GM10266 (cell line): ENCODE results near the gene IDS.

Experiments used
- DNase-seq: peaks from one replicate; pipeline ENCODE4 v3.0.0; 2012; ENCODE audit errors: extremely low spot score
- TF ChIP-seq, protein P1 (sequence below): IDR thresholded peaks from 2 replicates; pipeline ENCODE4 v1.5.1; 2012; ENCODE audit warnings: mild to moderate bottlenecking, low read depth; ENCODE audit not compliant: control insufficient read depth, insufficient read depth; ENCODE audit errors: missing control alignments

Gene IDS

DNA sequence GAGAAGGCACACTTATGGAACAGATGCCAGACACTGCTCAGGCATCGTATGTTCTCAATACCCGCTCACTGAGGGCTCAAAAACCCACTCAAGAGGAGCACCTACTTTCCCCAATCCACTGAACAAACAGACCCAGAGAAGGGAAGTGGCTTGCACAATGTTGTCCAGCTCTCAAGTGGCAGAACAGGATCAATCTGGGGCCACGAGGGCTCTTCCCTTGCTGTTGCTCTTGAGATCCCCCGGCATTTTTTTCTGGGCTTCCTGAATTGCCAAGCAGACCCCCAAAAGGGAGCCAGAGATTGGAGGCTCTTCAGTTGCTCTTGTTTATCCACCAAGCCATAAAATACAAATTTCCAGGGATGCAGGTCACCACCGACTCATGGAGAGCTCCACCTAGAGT, 35.7 kb downstream of the IDS start:
- TF ChIP-seq, protein P1, sequence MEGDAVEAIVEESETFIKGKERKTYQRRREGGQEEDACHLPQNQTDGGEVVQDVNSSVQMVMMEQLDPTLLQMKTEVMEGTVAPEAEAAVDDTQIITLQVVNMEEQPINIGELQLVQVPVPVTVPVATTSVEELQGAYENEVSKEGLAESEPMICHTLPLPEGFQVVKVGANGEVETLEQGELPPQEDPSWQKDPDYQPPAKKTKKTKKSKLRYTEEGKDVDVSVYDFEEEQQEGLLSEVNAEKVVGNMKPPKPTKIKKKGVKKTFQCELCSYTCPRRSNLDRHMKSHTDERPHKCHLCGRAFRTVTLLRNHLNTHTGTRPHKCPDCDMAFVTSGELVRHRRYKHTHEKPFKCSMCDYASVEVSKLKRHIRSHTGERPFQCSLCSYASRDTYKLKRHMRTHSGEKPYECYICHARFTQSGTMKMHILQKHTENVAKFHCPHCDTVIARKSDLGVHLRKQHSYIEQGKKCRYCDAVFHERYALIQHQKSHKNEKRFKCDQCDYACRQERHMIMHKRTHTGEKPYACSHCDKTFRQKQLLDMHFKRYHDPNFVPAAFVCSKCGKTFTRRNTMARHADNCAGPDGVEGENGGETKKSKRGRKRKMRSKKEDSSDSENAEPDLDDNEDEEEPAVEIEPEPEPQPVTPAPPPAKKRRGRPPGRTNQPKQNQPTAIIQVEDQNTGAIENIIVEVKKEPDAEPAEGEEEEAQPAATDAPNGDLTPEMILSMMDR = no peak
- DNase-seq = no peak

DNA sequence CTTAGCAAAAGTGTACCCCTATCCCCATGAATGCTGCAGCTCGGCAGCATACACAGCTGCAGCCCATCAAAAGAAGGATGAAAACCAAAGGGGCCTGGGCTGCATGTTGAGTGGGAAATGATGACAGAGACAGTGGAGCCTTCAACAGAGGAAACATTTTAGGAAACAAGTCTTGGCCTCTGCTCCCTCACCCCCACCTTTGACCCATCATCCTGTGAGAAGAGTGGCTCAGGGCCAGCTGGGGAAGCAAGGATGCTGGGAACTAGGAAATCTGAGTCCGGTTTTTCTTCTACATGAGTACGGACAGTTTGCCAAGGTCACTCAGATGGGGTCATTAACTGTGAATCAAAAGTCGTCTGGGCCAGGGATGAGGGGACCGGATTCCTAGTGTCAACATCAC, 37.2 kb downstream of the IDS start:
- DNase-seq = no peak
- TF ChIP-seq, protein P1 = no peak

DNA sequence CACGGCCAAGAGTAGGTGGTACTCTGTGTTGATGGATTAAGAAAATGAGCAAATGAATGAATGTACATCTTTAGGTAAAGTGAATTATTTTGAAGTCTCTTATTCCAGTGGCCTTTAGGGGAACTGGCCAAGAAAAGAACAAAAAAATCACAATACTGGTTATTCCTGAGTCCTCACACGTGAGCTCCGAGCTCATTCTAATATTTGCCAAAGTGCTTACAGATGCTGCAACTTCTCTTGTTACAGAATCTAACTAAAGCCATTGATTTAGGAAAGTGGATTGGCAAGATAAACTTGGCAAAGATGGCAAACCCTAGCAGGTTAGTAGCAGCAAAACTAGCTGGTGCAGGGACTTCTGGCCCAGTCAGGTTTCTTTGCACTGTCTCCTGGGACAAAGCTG, 37.6 kb downstream of the IDS start:
- TF ChIP-seq, protein P1 = no peak
- DNase-seq = no peak

DNA sequence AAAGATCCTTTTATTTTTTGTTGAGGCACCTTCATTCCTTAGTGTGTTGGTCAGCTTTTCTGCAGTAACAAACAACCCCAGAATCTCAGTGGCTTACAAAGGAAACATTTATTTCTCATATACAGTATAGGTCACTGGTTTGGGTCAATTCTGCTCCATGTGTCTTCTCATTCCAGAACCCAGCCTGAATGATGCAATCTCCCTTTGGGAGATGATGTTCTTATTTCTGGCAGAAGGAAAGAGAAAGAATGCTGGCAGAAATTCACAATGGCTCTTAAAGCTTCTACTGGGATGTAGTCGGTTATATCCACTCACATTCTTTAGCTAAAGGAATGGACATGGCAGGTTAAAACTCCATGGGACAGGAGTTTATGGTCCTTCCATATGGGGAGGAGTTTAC, 42.3 kb downstream of the IDS start:
- TF ChIP-seq, protein P1 = no peak
- DNase-seq = no peak

DNA sequence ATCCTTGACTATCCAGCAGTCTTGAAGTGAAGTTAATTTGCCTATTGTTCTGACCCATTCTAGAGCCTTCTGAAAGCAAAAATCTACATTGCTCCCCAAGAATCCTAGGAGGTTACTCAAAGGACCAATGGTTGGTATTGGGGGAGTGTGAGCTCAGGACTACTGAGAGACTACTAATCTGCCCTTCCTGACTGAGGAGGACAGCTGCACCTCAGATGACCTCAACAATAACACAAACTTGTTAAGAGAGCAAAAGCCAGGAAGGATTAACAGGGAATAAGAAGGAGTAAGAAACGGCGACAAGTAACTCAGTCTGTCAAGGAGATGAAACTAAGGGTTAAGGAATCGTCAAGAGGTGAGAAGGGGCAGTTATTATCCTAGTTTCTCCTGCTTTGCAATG, 43.4 kb downstream of the IDS start:
- no peak for DNase-seq
- TF ChIP-seq, protein P1 = no peak

DNA sequence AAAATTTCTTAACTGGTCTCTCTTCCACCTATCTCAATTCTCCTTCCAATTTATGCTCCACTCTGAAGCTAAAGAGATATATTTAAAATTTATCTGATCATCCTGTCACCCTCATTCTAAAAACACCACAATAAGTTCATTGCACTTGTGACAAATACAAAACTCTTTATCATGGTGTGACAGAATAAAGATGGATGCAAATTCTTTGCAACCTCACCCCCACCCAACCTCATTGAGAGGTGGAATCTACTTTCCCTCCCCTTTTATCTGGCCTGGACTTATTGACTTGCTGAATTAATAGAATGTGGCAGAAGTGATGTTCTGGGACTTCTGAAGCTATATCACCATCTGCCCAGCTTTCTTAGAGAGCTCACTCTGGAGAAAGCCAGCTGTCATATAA, 46.5 kb downstream of the IDS start:
- no peak for DNase-seq
- TF ChIP-seq, protein P1 = no peak

DNA sequence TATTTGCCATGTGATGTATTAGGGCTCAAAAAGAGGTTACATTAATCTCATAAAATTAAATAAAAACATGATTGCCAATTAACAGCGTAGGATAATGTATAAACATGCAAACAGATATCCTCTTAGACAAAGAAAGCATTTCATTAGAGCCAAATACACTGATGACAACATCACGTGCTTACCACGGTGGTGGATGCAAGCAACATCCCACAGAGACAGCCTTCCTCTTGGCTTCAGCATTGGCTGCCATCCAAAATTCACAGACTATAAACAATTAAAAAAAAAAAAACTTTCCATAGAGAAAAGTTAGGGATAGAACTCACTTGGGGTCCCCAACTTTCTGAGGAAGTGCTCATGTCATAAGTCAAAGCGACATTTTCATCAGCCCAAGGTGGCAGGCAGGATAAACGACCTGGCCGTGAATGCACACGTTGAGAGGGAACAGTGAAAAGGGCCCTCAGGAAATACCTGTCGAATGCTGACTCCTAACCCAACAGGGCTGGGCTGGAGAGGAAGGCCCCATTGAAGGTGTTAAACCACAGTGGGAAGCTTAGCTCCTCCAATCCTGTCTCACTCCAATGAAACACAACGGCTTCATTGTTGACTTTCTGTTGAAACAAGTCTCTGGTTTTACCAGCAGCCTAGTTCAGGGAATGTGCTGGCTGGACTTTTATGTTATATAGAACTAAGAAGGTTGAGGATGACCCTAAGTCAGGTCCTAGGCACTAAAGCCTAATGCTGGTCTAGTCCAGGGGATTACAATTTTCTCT, 48.4 kb downstream of the IDS start:
- DNase-seq = no peak
- TF ChIP-seq, protein P1 = no peak
